GM12873 (cell line): ENCODE results near the gene MARCHF3.

ENCODE experiments used
- TF ChIP-seq, protein P1 (sequence below): IDR thresholded peaks from 2 replicates; pipeline ENCODE4 v1.5.1; 2012; ENCODE audit warnings: low read depth, mild to moderate bottlenecking, moderate library complexity, low read length, control low read depth; ENCODE audit not compliant: insufficient read depth; ENCODE audit errors: missing control alignments

The MARCHF3 gene

DNA sequence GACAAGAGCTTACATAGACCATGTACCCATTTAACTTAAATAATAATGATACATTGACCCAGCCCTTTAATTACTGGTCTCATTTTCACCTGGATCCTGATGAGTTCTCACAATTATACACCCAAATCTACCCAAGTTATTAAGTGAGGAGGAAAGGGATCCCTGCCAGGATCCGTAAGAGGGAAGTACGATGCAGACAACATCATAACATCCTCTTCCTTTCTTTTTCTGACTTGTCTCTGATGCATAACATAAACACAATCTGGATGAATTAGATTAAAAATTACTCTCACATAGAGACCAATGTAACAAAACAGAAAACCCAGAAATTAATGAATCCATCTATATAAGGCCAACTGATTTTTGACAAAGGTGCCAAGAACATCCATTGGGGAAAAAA, 17.0 kb downstream of the MARCHF3 start:
- TF ChIP-seq, protein P1, sequence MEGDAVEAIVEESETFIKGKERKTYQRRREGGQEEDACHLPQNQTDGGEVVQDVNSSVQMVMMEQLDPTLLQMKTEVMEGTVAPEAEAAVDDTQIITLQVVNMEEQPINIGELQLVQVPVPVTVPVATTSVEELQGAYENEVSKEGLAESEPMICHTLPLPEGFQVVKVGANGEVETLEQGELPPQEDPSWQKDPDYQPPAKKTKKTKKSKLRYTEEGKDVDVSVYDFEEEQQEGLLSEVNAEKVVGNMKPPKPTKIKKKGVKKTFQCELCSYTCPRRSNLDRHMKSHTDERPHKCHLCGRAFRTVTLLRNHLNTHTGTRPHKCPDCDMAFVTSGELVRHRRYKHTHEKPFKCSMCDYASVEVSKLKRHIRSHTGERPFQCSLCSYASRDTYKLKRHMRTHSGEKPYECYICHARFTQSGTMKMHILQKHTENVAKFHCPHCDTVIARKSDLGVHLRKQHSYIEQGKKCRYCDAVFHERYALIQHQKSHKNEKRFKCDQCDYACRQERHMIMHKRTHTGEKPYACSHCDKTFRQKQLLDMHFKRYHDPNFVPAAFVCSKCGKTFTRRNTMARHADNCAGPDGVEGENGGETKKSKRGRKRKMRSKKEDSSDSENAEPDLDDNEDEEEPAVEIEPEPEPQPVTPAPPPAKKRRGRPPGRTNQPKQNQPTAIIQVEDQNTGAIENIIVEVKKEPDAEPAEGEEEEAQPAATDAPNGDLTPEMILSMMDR: no peak

DNA sequence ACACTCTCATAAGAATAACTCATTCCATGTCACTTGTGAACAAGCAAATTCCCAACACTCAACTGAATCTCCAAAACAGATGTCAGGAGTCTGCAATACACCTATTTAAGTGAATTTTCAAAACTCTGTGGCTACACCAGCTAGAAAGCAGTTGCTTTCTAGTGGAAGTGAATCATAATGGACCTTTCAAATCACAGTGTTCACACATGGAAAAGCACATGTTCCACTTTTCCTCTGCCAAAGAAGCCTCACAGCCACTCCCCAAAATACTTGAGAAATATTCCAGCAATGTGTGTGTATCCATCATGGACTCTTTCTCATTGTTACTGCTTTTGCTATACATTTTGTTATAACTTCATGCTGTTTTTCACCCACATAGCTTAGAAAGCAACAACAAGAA, 17.4 kb downstream of the MARCHF3 start:
- TF ChIP-seq, protein P1: no peak

DNA sequence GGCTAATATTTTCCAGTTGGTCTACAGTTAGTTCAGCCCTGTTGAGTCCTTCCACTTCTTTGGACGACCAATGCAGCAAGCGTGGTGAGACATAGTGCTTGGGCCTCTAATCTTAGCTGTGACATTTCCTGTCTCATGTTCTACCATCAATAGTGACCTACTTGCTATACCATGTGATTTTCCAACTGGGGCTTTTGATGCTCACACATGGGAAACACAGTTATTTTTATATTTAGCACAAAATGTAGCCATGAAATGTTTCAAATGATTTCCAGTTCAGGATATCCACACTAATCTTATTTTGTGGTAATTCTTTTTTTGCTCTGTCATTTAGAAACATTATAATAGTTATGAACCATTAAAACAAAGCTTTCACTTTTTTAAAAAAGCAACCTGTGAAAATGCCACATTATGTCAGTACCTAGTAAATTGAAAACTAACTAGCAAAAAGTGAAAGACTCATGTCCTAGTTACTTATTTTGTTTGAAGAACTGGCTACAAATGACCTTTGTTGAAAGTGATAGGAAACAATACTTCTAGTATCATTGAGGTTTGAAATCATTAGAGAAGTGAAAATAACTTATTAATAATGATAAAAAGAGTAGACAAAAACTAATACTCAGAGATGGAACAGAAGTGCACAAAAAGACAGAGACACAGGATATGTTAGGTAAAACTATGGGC, 18.3 kb downstream of the MARCHF3 start:
- TF ChIP-seq, protein P1: no peak

DNA sequence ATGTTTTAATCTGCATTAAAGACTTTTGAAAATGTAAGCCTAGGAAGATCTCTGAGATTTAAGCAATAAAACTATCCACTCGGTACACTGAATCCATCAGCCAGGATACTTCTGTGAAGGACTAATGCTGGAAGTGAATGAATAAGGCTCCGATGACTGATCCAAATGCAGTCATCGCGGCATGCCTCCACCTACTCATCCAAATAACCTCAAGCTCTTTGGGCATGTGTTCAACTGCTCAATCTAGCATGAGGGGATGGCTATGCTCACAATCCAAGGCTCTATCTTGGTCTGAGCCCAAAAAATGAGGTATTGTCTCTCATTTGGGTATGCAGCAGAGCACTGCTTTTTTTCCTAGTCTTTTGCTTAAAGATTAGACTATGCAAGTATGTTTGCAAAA, 19.2 kb downstream of the MARCHF3 start:
- TF ChIP-seq, protein P1: no peak

DNA sequence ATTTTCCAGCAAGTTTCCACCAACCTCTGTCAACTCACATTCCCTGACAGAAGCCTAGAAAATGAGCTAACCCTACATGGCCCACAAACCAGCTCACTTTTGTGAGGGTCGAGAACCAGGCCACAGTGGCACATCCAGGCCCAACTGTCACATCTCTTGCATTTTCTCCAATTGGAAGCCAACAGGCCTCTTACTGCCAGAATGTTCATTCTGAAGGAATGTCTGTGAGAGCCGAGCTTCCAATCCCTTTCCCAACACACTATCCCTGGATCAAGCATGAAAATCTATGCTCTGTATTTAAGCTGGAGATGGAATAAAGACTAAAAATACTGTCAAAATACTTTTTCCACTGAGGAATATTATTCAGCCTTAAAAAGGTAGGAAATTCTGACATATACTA, 20.0 kb downstream of the MARCHF3 start:
- TF ChIP-seq, protein P1: no peak

DNA sequence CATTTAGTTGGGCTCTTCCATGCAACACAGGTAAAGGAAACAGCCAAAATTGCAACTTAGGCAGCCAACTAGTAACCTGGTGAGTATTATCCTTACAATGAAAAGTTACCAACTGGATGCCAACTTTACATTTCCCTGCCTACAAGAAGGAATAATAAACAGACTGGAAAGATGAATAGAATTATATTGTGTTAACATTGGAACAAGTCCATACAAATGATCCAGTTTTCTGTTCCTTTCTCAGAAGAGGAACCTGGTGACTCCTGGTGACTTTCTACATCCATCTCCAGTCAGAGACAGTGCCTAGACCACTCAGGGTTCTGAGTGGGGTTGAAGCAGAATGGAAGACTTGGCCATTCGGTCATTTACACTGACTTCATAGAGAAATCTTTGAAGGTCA, 20.6 kb downstream of the MARCHF3 start:
- TF ChIP-seq, protein P1: no peak

DNA sequence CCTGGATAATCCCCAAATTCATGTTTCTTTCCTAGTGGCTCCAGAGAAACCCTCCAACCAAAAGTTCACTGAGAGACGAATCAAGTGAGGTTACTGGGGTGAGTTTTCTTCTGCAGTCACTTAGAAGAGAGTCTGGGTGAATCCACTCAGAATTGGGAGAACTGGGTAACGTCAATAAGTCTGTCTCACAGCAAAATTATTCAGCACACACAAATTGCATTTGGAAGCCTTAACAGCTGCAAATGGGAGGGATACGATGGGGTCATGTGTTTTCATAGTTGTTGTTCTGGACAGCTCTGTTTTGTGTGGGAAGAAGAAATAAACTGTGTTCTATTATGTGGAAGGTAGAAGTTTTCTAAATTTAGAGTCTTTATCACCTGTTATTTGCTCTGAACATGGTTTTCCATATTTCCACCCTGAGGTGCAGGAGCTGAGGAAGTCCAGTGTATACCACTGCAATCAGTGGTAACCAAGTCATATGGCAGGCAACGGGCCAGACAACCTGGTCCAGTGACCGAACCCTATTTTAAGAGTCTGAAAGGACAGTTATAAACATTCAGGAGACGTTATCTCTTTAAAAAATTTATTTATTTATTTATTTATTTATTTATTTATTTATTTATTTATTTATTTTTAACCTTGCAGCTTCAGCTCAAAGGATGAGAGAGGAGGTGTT, 21.9 kb downstream of the MARCHF3 start:
- TF ChIP-seq, protein P1: no peak
